Esophagus (tissue), 2 donors: ENCODE data around the gene SDCCAG8. TPM values are rescaled to one million over a fixed set of nuclear protein-coding genes. Genes with fewer than 3 reads are reported as not detected.
A peak's percentile ranks its signal among the peaks of the same experiment; 100 is the strongest.

Experiments used
- H3K27ac ChIP-seq, 2 donors: one replicate each; pipeline ENCODE4 v1.5.1; 2013; ENCODE audit warnings: low read depth in 2 of 2, mild to moderate bottlenecking in 2 of 2, inconsistent platforms in 1 of 2, low read length in 1 of 2, moderate library complexity in 1 of 2
- H3K27me3 ChIP-seq, 2 donors: one replicate each; pipeline ENCODE4 v1.6.1; 2013; ENCODE audit warnings: low read length in 2 of 2, control low read depth in 1 of 2, mild to moderate bottlenecking in 1 of 2; ENCODE audit not compliant: insufficient read depth in 2 of 2, control insufficient read depth in 1 of 2
- H3K36me3 ChIP-seq, 2 donors: one replicate each; pipeline ENCODE4 v1.6.1; 2013; ENCODE audit warnings: low read length in 1 of 2; ENCODE audit not compliant: control insufficient read depth in 2 of 2, insufficient read depth in 2 of 2
- H3K4me1 ChIP-seq, 2 donors: one replicate each; pipeline ENCODE4 v1.6.1; 2013; ENCODE audit warnings: low read length in 1 of 2; ENCODE audit not compliant: control insufficient read depth in 2 of 2, insufficient read depth in 2 of 2
- H3K4me3 ChIP-seq, 2 donors: one replicate each; pipeline ENCODE4 v1.5.1; 2013; ENCODE audit warnings: low read length in 2 of 2, mild to moderate bottlenecking in 2 of 2, low read depth in 1 of 2, moderate library complexity in 1 of 2
- H3K9me3 ChIP-seq, 2 donors: one replicate each; pipeline ENCODE4 v1.6.1; 2013; ENCODE audit warnings: mild to moderate bottlenecking in 2 of 2, low read depth in 1 of 2, low read length in 1 of 2, moderate library complexity in 1 of 2; ENCODE audit not compliant: control insufficient read depth in 2 of 2, insufficient read depth in 1 of 2
- WGBS, 2 donors: extraction: QIAGEN DNeasy Blood & Tissue Kit; methylation state at CpG; one replicate each; pipeline ENCODE4 v1.1.7; 2013; 5-methylcytosine and 5-hydroxymethylcytosine counted together
- polyA plus RNA-seq, 2 donors: library from polyadenylated mRNA; stranded (reverse); fragments of 200-250 nt; gene quantifications; one replicate each; pipeline ENCODE4 v1.2.3, GENCODE V29; 2013
- donor health status: healthy with polysubstance abuse.
- donor health status: Bipolar disorder and iron deficiency.

The SDCCAG8 gene
- polyA plus RNA-seq, 2 donors = 11.2 to 12.2 TPM

- no peaks in the 10 kb centered on the region for H3K4me1 ChIP-seq
- no peak overlapping the region for H3K4me3 ChIP-seq
- H3K27me3 ChIP-seq = no peaks in the 10 kb centered on the region
- H3K36me3 ChIP-seq = peaks cover 0 to 13% of the 10 kb centered on the region in 2 donors
- no peak overlapping the region for H3K27ac ChIP-seq
- H3K9me3 ChIP-seq = no peaks in the 10 kb centered on the region
- 85 to 90% methylated on average over 20 of the region's 20 CpGs for WGBS, 2 donors
Observed at GRCh38 chr1:243488459-243489157, 232.8 kb downstream of the SDCCAG8 start.

DNA sequence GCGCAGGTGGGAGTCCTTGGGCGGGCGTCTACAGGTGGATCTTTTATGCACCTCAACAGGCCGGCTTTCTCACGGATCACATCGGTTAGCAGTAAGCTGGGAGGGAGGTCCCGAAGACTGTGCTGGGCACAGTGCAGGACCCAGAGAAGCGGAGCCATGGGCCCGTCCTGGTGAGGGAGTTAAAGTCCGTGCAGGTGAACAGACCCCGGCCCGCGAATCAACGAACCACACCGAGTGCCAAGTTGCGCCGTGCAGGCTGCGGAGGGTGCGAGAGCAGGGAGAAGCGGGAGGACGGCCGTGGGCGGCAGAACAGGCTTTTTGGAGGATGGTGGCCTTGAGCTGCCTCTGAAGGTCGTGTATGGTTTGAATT is 233.3 kb downstream of the SDCCAG8 start:
- WGBS, 2 donors = 96% methylated on average over 24 of the region's 24 CpGs

DNA sequence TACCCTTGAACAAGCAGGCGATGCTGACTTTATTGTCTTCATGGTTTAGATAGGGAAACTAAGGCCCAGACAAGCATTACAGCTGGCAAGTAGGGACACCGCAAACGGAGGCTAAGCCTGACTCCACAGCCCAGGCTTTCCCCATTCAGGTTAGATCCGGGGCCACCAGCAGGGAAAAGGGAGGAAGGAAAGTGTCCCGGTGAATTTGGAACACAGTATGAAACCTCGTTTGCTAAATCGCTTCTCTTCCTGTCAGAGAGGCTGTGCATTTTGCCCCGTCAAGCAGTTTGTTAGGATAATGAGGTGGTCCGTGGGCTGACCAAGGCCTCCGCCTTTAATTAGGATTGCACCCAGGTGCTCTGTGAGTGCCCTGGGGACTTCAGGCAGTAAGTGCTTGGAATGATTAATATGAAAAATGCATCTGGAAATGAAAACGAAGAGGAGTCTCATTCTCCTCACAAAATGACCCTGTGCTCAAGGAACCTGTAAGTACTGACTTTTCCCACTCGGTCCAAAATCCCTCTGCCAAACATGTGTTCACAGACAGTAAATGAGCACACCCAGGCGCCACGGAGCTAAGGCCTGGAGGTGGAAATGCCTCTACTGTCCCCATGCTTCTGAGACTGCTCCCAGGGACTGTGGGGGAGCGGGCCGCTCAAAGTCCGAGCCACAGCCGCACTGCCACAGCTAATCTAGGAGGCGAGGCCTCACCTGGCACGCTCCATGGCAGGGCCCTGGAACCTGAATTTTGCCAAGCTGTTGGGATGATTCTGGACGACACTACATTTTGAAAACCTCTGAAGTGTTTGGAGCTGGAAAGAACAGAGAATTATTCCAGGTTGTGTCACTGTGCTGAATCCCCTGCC is 234.1 kb downstream of the SDCCAG8 start:
- H3K9me3 ChIP-seq = no peaks in the 10 kb centered on the region
- WGBS, 2 donors = 84 to 89% methylated on average over 21 of the region's 21 CpGs
- H3K27me3 ChIP-seq = no peaks in the 10 kb centered on the region
- no peak overlapping the region for H3K27ac ChIP-seq
- no peak overlapping the region for H3K4me3 ChIP-seq
- H3K4me1 ChIP-seq = no peaks in the 10 kb centered on the region
- H3K36me3 ChIP-seq = peaks cover 0 to 13% of the 10 kb centered on the region in 2 donors

More for the DNA sequence above, 233.3 kb downstream of the SDCCAG8 start:
- no peaks in the 10 kb centered on the region for H3K27me3 ChIP-seq
- peaks cover 0 to 13% of the 10 kb centered on the region in 2 donors for H3K36me3 ChIP-seq
- H3K9me3 ChIP-seq = no peaks in the 10 kb centered on the region
- H3K4me3 ChIP-seq = no peak overlapping the region
- H3K4me1 ChIP-seq = no peaks in the 10 kb centered on the region
- no peak overlapping the region for H3K27ac ChIP-seq

DNA sequence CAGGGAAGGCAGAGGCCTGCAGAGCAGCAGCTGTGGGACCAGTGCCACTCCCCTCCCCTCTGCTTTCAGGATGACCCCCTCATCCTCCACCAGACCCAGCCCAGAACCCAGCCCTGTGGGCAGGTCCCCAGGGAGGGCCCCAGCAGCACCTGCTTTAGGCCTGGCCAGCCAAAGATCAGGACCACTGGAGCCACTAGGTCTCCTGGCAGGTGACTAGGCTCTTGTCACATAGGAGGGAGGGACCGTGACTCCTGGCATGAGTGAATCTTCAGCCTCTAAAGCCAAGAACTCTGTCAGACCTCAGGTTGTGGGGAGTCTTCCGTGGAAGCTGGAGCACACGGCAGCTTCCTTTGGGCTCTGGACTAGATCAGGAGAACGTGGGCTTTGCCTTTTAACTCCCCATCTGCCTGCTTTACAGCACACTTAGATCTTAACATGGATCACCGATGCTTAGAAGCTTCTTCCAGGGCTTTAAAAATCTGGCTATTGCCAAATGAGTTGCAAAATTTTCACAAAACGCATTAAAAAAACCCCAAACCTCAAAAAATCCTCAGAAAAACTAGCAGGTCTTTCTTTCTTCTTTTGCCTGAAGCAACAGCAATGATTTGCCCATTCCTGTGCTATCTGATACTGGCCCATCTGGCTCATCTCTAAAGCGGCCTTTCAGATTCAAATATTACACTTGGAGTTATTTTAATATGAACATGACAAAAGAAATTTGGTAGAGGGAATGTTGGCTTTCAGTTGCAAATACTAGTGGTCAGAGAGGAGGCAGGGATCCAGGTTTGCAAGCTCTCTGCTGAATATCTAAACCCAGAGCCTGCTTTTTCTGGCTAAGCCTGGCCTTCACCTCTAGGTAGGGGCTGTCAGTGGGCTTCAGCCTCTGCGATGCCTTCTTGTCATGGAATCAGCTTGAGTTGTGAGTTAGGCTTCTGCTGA is 235.2 kb downstream of the SDCCAG8 start:
- Histone ChIP-seq H3K4me3 (no peak overlapping the region), H3K27me3 (no peaks in the 10 kb centered on the region), H3K4me1 (peaks cover 0 to 3% of the 10 kb centered on the region in 2 donors), H3K27ac (peak overlapping the region in 1 of 2 donors; percentile 26), H3K9me3 (no peaks in the 10 kb centered on the region), H3K36me3 (peaks cover 0 to 16% of the 10 kb centered on the region in 2 donors)
- WGBS, 2 donors = 78 to 86% methylated on average over 8 of the region's 8 CpGs

DNA sequence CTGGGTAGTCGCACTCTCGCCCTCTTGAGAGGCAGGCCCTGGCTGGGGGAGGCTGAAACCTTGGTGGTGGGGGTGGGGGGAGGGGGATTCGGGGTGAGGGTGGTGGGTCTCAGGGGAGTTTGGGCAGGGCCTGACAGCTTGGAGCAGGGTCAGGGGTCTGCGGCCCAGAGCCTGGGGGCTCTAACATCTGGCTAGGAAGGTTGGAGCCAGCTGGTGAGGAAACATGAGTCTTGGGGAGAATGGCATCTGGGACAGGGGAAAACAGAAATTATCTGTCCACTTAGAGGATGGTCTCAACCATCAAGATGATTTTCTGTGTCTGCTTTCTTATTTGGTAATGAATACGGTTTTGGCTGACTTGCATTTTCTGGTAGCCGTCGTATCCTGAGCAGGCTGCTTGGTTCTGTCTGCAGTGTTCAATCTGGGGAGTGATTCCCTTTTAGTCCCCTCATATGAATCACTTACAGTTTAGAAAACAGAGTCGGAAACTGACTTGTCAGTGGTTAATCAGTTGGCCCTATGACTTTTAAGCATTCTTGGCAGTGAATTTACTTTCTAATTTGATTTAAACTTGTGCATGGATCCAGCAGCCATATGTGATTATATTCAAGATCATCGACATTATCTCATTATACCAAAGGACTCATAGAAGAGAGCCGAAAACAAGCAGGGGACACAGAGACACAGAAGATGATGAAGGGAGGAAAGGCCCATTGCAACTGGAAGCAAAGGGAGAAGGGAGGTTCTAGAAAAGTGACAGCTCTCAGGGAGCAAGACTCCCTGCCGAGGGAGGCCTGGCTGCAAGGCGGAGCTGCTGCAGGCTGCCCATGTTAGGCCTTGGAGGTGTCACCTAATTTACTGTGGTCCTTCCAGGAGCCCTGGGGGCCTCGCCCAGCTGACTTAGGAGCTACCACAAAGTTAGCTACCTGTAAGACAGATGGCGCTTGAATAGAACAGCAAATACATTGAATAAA is 237.6 kb downstream of the SDCCAG8 start:
- Histone ChIP-seq H3K4me3 (no peak overlapping the region), H3K27ac (no peak overlapping the region), H3K36me3 (peaks cover 2 to 14% of the 10 kb centered on the region in 2 donors), H3K4me1 (peaks cover 0 to 6% of the 10 kb centered on the region in 2 donors), H3K9me3 (no peaks in the 10 kb centered on the region), H3K27me3 (no peaks in the 10 kb centered on the region)
- WGBS, 2 donors = 84 to 86% methylated on average over 14 of the region's 14 CpGs

DNA sequence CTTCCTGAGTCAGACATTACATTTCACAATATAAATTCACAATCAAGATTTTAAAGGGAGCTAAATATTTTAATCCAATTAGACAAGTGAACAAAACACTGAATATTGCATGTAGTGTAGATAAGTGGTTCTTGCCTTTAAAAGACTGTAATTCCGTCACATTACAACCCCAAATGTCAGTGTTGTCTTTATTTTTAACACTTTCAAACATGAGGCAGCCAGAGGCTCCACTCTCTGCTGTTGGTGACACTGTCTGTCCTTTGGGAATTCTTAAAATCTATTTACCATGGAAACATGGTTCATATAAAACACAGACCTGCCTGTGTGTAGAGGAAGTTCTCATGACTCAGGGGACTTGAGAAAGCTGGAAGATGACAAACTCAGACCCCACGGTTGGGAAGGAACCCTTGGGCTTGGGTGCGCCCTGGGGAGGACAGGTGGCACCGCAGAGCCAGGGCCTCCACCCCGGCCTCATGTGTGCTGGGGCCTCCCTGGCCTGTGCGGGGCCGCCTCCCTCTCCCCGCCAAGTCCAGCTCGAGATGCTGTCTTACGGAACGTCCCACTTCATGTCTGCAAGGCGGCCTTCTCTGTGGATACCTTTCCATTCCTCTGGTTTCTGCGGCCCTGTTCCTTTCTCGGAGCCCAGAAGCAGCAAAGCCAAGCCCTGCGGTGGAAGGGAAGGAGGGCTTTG is 239.0 kb downstream of the SDCCAG8 start:
- Histone ChIP-seq H3K4me1 (peaks cover 0 to 6% of the 10 kb centered on the region in 2 donors), H3K27me3 (no peaks in the 10 kb centered on the region), H3K36me3 (peaks cover 2 to 11% of the 10 kb centered on the region in 2 donors), H3K9me3 (no peaks in the 10 kb centered on the region), H3K27ac (peak overlapping the region in 1 of 2 donors; percentile 61), H3K4me3 (no peak overlapping the region)
- WGBS, 2 donors = 92 to 94% methylated on average over 14 to 15 of the region's 15 CpGs

DNA sequence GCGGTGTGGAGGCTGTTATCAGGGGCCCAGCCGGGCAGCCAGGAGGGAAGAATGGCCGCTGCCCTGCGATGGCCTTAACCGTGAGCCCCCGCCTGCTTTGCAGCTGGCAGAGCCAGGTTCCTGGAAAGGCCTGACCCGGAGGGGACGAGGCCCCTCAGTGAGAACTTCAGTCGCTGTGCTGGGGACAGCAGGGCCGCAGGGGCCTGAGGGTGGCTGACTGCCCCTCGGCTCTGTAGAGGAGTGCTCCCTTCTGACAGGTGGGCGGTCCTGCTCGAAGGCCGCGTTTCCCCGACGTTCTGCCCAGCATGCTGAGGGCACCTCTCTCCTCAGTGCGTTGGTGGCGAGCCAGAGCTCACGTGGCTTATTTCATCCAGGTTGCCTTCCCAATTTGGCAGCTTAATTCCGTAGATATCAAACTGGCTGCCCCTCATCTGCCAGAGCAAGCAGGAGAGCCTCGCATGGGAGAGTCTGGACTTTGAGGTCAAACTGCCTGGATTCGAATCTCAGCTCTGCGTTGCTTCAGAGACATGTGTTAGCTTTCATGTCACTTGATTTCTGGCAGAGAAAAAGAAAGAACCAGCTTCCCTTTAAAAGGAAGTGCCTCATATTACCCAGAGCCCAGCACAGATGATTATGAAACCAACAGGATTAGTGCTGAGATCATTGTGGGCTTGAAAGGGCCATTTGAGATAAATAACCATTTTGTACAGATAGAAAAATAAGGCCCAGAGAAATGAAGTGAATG is 239.8 kb downstream of the SDCCAG8 start:
- H3K27me3 ChIP-seq = no peaks in the 10 kb centered on the region
- 80 to 82% methylated on average over 24 of the region's 24 CpGs for WGBS, 2 donors
- H3K27ac ChIP-seq = peak overlapping the region; percentile 65 to 67
- no peaks in the 10 kb centered on the region for H3K9me3 ChIP-seq
- no peak overlapping the region for H3K4me3 ChIP-seq
- H3K4me1 ChIP-seq = peaks cover 0 to 6% of the 10 kb centered on the region in 2 donors
- peaks cover 2 to 9% of the 10 kb centered on the region in 2 donors for H3K36me3 ChIP-seq
